H54 (cell line): ENCODE results near the gene LPP.
A peak's percentile ranks its signal among the peaks of the same experiment; 100 is the strongest.

Source experiments
- DNase-seq: peaks from one replicate; pipeline ENCODE4 v3.0.0; 2011; ENCODE audit warnings: low spot score, mixed read lengths; ENCODE audit not compliant: insufficient read length
- FAIRE-seq: peaks from 3 replicates; lab custom pipeline; 2011; peaks lifted over from hg19 to GRCh38; lab: Jason Lieb, UNC
- POLR2A ChIP-seq: IDR thresholded peaks from 2 replicates; pipeline ENCODE4 v1.6.1; 2011; ENCODE audit warnings: low read depth, mild to moderate bottlenecking, low read length

The LPP gene

DNA sequence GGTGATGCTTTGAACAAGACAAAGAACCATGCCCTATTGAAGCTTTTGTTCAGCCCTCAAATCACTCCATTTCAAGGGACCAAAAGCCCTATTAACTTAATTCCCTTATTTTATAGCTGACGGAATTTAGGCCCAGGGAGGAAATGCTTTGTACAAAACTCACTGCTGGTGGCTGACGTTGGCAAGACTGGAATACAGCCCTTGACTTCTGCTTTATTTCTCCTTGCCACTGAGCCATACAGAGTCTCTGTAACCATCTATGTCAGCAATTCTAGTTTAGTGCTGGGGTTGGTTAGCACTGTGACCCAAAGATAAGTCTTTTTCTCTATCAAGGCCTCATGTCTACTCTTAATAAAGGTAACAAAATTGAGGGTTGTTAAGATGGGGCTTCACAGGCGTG lies 701.7 kb downstream of the LPP start:
- TF ChIP-seq POLR2A: no peak
- FAIRE-seq (no peak), DNase-seq (no peak)

DNA sequence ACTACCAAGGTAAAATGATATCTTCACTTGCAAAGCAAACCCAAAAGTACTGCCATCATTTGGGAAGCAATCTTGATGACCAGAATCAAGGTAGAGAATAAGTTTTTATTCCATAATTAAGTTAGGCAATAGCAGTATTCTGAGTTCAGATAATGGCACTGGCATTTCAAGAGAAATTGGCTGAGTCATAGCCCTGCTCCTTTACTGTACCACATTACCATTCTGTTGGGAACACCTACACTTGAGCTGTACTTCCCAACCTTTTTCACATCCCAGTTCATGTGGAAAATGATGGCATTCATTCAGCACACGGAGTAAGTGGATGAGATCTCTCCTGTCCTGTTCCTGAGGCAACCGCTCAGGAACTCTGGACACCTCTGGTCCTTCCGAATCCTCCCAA lies 706.2 kb downstream of the LPP start:
- no peak for DNase-seq
- no peak for TF ChIP-seq POLR2A
- peak; percentile 58 for FAIRE-seq

DNA sequence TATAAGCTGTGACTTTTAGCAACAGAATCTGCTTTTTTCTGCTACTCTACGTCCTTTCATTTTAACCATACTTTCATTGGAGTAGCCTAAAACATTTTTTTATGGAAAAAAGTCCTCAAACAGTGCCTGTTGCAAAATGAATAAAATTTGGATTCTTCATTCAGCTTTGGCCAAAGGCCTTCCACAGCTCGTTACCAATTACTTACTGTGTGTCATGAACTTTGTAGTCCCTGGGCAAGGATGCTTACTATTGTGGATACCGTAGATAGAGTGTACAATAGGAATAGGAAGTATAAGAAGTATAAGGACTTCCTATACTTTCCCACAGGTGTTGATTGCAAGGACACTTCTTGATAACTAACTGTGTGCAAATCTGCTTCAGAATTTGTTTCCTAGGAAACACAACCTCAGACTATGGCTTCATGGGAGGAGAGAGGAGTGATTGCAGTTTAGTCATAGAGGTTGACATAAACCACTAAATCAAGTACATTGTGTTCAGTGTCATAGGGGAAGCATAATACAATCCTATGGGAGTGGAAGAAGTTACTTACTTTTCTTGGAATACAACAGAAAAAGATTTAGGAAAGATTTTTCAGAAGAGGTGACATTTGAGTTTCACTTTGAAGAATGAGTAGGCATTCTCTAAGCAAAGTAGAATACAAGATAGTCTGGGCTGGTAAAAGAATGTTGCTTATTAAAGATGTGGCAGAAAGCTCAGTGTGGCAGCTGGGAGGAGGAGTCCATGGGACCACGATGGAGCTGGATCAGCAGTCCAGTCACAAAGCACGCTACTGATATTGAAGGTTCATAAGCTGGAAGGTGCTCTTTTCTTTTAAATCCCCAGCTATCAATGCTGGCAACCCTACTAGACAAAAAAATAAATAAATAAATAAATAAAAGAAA lies 708.1 kb downstream of the LPP start:
- TF ChIP-seq POLR2A: no peak
- DNase-seq (no peak), FAIRE-seq (peak; percentile 79)

DNA sequence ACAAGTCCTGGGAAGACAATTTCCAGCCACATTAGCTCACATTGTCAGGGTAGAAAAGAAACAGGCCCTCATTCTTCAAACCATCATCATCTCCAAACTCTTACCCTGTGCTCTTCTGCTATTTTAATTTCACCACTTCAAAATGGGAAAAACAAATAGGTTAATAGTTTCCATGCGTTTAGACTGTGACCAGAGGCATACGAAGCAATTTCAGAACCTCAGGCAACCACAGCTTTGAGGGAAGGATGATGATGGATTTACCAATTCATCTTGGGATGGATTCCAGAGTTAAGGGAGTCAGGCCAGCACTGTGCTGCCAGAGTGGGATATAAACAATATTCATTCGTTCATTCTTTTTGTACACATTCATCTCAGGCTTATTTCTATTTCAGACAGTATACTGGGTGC lies 710.0 kb downstream of the LPP start:
- DNase-seq (no peak), FAIRE-seq (no peak)
- TF ChIP-seq POLR2A: no peak

DNA sequence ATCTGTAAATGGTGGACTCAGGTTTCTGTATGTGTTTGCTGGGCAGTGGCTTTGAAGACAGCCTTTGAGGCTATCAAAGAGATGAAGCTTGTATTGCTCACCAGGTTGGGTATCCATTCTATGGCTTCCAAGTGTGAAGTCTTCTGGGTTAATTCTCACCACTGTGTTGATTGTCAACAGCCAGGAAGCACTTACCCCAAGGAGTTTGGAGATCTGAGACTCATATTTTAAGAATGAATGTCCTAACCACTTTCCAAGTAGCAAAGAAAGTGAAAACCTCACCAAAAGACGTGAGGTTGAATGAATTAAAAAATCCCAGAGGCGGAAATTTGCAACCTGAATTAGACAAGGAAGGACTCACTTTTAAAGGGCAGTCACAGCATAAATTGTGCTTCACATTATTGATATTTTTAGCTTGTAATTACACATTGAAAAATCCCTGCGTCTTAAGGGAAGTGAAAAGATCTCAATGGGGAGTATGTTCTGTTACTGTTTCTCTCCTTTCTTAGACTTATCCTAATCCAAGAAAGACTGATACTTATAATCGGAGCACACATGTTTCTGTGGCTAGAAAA lies 713.8 kb downstream of the LPP start:
- no peak for TF ChIP-seq POLR2A
- DNase-seq (no peak), FAIRE-seq (no peak)

DNA sequence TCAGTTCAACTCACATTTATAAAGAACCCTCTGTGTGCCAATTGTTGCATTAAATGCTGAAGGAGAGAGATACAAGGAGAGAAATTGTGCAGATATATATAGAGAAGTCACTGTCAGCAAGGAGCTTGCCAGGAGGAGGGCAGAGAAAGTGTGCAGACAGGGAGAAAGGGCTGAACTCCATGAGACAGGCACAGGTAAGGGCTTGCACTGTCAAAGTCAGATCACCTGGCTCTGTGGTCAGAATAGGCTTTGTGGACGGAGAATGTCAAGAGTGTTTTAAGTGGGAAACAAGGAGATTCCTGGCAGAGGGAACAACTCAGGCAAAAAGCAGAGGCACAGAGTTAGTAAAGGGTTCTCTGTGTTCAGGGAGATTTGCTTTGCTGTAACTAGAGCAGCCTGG lies 714.8 kb downstream of the LPP start:
- DNase-seq (no peak), FAIRE-seq (no peak)
- TF ChIP-seq POLR2A: no peak

DNA sequence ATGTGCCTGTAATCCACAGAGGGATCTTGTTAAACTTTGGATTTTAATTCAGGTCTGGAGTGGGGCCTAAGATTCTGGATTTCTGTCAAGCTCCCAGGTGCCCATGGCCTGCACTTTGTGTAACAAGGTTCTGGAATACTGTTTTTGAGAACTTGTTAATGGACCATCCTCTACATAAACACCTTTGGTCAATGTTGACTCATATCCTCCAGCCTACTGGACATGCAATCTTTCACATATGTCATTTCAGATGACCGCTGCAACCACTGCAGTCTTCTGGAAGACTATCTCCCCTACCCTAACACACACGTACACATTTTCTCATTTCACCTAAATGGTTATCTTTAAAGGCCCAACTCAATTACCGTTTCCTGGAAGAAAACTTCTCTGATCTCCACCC lies 715.7 kb downstream of the LPP start:
- no peak for TF ChIP-seq POLR2A
- FAIRE-seq (no peak), DNase-seq (no peak)

DNA sequence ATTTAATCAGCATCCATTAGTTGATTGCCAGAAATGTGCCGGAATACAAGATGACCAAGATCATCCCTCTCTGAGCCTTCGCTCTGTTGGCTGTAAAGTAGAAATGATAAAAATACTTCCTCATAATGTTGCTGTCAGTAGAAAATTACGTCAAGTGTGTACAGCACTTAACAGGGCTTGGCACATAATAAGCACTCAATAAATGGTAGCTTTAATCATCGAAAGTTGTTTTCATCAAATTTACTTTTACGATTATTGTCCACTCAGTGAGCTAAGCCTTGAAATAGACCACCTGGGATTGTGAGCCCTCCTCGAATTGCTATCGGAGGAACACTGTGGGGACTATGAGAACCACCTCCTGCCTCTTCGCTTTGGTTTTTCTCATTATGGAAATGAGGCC lies 716.5 kb downstream of the LPP start:
- DNase-seq (no peak), FAIRE-seq (no peak)
- TF ChIP-seq POLR2A: no peak

DNA sequence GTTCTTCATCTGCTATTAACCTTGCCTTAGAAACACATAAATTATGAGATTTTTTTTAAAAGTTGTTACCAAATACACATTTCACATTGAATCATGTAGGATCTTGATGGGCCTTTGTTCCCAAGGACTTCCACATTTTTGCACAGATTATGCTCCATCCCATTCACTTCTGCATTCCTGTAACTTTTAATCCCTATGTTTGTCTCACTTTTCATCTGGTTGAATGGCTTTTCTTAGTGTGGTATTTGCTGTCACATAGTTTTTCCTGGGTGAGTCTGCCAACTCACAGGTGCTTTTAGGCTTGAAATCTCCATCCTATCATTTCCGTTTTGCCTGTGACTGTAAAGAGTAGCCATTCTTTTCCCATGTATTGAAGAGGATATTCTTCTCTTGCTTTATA lies 720.6 kb downstream of the LPP start:
- peak; percentile 57 for FAIRE-seq
- no peak for TF ChIP-seq POLR2A
- no peak for DNase-seq

DNA sequence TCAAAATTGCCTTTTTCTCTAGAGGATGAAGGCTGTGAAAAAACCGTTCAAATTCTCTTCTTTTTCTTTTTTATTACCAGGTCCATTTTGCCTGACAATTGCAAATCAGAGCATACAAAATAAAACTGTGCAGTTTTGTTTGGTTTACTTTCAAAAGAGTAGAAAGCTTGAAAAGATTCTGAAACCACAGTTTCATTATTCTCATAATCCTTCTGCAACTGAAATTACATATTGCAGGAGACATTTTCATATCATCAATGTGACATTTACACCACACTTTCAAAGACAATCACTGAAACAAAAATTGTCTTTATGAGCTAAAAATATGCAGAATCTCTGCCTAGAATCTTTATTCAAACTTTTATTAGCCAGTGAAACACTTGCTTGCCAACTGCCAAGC lies 721.5 kb downstream of the LPP start:
- FAIRE-seq: no peak
- TF ChIP-seq POLR2A: no peak

DNA sequence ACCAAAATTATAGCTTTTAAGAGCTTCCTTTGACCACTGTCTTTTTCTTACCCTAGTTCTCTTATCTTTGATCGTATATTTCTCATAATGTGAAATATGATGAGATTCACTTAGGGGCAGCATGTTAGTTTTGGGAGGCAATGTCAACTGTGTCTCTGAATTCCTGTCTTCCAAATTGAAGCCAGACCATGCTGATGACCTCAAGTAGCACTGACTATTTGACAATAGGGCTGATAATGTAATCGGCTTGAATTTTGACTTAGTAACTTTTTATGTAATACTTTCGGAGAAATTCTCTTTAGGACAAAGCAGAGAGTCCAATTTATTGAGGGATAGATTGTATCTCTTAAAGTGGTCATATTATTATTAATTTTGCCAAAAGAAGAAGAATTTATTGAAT lies 722.4 kb downstream of the LPP start:
- FAIRE-seq (peak; percentile 53), DNase-seq (no peak)
- TF ChIP-seq POLR2A: no peak

More for the DNA sequence above, 721.5 kb downstream of the LPP start:
- DNase-seq: no peak

DNA sequence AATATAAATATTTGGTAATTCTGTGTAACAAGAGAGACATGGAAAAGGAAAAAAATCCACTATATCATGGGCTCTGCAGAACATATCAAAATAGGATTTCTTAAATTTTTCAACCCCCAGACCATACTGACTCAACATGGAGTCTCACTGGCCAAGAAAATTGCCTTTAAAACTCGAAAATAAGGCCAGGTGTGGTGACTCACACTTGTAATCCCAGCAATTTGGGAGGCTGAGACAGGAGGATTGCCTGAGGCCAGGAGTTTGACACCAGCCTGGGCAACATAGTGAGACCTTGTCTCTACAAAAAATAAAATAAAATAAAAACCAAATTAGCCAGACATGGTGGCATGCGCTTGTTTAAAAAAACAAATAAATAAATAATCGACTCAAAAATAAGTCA lies 723.4 kb downstream of the LPP start:
- FAIRE-seq (no peak), DNase-seq (no peak)
- TF ChIP-seq POLR2A: no peak

DNA sequence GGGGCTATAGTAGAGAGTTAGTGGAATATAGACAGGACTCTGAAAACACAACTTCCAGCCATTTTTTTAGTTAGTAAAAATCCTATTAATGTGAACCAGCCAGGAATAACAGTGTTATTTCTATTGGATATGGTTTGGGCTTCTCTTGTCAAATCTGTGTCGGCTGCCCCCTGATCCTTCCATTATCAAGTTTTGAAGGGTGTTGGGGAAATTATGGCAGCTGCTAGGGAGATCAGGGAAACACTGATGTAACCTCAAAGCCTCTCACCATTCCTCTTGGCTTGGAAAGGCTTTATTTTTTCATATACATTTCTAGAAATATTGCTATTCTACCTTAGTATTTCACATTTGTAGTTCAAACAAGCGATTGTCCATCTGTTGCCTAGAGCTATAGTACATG lies 724.1 kb downstream of the LPP start:
- DNase-seq (no peak), FAIRE-seq (no peak)
- TF ChIP-seq POLR2A: no peak

DNA sequence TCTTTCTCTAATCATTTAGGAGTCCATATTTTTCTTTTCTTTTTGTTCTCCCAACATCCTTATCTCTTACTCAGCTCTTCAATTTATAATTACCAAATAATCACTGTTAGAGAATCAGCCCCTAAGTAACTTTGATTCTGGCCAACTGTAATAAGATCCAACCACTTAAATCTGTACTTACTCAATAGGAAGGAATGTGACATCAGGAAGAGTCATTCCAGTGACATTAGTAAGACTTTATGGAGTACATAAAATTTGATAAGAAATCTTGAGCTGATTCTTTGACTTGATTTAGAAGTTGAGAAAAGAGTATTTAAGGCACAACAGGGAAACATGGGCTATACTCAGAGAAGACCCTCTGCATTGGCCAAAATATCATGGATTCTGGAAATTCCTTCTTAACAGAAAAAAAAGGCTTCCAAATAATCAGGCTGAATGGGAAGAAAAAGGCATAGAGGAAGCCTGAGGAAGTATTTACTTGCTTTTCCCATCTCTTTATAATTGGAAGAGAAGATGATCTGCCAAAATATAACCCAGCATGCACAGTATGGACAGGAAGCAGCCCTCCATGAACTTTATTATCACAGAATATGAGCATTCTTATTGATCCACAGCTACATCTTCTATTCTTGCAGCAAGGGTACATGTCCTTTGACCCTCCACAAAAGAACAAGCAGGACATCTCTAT lies 728.1 kb downstream of the LPP start:
- peak; percentile 98 for FAIRE-seq
- no peak for TF ChIP-seq POLR2A
- no peak for DNase-seq

DNA sequence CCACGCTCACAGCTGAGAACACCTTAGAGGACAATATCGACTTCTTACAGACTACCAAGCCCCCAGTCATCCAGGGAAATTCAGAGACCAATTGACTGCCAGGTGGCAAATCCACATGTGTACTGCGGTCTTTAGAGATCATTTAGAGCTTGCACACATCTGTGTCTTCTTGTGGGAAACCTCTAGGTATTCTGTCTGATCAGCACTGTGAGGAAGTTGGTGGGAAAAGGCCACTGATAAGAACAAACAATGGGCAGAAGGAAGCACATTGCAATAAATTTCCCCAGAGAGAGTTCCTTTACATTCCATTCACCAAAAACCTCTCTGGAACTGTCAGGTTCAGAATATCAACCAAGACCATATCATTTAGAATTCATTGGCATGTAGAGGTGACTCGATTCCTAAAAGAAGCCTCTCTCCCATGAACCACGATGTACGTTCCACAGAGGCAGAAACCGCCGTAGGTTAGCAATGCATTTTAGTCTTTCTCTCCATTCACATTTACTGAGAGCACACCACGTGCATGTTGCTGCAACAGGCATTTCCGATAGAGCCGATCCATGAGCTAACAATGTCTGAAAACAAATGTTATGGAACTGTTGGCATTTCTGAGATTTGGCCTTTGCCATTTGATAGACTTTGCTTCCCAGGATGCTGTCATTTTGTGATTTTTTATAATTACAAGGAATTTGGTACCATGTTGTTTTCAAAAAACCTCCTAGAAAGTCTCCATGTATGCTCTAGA lies 730.5 kb downstream of the LPP start:
- FAIRE-seq (no peak), DNase-seq (no peak)
- TF ChIP-seq POLR2A: no peak
